GM19397 (cell line): ENCODE data around the gene SHANK1.

Experiments
- ATAC-seq: cut with Tn5 transposase; IDR thresholded peaks from one replicate; pipeline ENCODE4 v1.9.1; 2021; ENCODE audit warnings: mild to moderate bottlenecking, moderate library complexity; ENCODE audit not compliant: unreplicated experiment

The SHANK1 gene

DNA sequence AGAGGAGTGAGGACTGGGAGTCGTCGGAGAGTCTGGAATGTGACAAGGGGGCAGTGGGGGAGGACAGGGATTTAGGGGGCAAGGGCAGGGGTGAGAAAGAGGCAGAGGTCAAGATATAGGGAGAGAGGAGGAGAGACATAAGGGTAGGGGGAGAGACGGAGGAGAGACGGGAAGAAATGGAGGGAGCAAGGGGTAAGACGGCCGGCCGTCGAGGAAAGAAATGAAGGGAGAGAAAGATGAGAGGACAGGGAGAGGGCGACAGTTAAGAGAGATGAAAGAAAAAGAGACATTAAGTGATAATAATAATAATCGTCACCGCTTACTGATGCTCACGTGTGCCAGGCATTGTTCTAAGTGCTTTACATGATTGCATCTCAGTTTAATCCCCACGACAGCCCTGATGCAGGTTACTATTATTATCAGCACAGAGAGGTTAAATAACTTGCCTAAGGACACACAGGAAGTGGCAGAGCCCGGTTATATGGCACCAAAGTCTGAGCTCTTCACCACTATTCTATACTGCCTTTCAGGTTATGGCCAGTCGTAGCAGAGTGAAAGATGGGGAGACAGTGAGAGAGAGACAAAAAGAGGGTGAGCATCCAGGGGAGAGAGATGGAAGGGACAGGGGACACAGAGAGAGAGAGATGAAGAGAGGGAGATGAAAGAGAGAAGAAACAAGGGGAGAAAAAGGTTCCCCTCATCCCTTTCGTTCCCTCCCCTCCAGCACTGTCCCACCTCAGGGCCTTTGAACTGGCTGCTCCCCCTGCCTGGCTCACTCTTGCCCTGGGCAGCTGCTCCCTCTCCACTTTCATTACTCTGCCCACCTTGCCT, 56.7 kb downstream of the SHANK1 start:
- ATAC-seq = no peak

DNA sequence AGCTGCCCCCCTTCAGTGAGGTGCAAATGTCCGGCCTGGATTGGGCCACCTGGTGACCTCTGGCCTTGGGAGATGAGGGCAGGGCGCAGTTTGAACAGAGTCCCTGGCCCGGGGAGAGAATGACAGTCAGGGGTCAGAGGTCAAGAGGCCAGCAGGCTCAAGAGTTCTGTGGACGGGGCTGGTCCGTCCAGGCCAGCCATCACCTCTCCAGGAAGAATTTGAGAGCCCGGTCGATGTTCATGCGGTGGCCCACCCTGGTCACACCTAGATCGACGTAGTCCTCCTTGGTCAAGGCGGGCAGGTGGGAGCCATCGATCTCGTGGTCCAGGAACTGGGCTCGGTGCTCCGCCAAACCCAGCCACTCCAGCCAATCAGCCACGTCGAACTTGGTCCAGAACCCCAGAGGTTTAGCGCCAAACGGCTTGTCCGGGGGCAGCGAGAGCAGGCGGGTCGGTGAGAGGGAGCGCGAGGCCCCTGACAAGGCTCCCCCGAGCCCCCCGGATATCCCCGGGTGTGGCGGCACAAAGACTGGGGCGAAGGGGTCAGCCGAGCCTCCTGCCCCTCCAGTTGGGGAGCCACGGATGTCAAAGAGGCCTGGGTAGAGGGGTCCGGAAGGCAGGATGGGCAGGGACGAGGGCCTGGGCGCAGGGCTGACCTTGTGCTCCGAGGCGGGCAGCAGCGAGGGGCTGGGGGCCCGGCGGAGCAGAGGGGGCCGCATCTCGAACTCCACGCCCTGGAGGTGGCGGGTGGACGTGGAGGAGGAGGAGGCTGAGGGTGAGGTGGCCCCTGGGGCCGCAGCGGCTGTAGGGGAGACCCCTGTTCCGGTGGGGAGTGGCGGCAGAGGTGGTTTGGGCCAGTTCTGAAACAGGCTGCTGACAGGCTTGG, 57.6 kb downstream of the SHANK1 start:
- ATAC-seq = no peak

DNA sequence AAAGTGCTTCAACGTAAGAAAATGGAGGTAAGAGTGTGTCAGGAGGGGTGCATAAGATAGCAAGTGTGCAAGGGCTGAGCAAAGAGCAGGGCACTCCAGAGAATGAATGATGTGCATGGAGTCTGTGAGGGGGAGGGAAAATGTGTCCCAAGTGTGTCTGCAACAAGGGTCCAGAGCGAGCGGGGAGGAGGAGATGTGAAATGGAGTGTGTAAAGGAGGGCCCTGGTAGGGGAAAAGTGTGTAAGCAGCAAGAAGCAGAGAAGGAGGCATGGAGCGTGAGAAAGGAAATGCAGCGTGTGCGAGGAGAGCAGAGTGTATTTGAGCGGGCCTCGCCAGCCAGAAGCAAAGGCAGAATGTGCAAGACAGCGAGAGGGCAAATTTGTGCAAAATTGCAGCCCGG, 58.6 kb downstream of the SHANK1 start:
- no peak for ATAC-seq

DNA sequence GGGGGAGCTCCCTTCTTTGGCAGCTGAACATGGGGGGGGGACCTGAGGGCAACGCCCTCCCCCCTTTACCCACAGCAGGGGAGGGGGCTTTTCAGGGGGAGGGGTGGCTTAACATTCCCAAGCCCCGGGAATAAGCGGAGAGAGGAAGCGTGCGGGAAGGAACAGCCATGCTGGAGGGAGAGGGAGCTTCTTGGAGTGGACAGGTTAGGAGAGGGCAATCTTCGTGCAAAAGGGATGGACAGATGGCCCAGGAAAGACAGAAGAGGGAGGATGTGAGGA, 59.6 kb downstream of the SHANK1 start:
- no peak for ATAC-seq

DNA sequence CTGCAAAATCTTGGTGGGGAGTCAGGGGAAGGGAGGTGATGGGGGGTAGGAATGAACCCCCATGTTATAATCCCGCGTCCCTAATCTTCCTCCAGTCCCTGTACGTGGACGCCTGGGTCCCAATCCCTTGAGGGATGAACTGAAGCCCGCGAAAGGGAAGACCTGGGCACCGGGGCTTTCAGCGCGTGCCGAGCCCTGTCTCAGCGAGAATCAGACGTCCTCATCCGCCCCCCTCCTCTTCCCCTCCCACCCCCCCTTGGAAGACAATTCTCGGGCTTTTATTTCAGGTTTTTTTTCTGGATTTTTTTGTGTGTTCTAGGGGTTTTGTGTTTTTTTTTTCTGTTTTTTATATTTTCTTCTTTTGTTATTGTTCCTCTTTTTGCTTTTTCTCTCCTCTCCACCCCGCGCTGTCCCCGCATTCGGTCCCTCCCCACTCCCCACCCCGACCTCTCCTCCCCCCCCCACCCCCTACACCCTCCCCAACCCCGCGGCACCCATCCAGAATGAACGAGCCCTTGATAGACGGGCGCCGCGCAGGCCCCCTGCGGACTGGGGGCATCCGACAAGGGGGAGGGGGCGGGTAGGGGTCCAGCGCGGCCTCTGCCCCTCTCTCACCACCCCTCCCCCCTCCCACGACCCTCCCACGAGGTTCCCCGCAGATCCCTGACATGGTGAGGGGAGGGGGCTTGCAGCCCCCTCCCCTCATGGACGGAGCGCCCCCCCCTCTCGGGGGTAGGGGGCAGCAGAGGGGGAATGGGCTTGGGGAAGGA, 60.1 kb downstream of the SHANK1 start:
- ATAC-seq = no peak

DNA sequence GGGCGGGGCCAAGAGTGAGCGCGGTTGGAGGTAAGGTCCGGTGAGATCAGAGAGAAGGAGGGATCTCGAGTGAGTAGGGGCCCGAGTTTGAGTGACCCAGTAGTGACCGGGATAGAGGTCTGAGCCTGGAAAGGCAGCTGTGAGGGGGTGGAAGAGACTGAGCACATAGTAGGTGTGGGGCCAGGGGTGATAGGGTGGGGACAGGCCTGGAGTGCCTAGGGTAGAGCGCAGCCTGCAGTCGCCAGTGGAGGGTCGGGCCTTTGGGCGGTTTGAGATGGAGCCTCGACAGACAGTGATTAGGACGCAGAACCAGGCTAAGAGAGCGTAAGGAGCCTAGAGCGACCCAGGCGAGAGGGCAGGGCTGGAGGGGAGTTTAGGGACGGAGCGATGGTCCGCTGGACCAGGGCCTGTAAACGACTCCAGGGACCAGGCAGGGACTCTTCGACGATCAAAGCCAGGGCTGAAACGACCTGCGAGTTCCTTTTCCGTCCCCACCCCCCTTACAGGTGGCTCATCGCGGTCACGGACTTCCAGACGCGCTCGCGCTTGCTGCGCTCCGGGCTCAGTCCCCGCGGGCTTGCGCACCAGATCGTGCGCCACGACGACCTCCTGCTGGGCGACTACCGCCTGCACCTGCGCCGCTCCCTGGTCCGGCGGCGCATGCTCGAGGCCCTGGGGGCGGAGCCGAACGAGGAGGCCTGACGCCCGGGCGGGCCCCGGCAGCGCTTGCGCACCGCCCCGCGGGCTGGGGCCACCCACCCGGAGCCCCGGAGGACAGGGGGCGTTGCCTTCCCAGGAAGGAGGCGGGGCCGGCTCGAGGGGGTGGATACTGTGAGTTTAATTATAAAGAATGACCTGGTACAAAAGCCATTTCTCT, 60.9 kb downstream of the SHANK1 start:
- no peak for ATAC-seq

DNA sequence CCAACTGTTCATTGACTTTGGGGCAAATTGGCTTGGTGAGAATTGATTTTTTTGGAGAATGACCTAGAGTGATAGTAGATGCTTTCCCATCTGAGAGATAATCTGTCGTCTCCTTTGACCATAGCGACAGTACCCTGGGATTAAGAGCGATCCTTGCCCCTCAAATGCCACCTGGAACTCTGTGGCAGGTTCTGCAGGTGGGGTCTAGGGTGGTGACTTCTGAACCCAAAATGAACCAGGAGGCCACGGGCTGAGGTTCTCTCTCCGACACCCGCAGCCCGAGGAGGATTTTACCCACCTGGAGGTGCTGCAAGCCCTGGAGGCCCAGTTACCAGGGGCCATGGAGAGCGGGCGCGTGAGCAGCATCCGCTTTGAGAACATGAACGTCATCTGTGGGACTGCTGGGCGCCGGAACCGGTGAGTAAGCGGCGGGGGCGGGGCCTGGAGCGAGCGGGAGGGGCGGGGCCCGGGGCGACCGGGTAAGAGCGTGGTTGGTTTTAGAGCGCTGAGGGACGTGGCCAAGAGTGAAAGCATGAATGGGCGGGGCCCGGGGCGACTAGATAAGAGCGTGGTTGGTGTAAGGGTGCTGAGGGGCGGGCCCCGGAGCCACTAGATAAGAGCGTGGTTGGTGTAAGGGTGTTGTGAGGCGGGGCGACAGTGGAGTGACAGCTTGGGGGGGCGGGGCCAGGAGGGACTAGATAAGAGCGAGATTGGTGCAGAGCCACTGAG, 61.7 kb downstream of the SHANK1 start:
- no peak for ATAC-seq

DNA sequence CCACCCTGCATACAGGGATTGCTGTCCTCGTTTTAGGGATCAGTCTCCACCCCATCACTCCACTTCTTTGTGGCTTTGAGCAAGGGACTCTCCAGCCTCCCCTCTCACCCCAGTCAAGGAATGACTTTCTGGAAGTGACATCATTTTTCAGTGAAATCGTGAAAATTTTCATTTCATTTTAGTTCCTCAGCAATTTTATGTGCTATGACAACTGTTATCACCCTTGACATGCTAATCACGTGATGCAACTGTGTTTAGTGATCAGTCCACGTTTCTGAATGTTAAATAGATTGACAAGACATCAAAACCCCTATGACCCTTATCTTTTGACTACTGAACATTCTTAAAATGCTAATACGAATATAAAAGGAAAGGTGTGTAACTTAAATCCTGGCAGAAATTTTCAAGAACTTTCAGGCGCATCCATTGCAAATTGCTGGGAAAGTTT, 62.4 kb downstream of the SHANK1 start:
- ATAC-seq = no peak

DNA sequence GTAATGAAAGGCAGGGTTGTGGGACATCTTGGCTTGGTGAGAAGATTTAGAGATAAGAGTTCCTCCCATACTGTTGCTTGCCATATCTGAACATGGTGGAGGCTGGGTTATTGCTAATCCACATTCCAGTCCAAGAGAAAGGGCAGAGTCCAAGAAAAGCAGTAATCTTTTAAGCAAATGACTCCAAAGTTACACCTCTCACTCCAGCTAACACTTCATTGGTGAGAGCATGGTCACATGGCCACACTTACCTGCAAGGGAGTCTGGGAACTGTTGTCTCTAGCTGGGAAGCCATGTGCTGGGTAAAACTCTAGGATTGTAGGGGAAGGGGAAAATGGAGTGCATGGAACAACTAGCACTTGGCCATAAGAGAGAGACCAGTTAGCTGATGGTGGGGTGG, 64.7 kb downstream of the SHANK1 start:
- ATAC-seq = no peak

DNA sequence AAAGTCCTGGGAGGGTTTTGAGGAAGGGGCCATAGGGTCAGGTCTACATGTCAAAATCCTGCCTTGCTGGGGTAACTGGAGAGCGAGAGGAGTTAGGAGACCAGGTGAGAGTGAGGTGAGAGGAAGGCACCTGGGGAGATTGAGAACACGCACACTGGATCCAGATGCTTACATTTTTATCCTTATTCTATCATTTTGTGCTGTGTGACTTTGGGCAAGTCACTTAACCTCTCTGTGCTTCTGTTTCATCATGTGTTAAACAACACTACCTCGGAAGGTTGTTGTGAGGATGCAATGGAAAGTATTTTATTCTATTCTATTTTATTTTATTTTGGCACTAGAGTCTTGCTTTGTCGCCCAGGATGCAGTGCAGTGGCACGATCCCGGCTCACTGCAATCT, 66.9 kb downstream of the SHANK1 start:
- ATAC-seq = no peak

DNA sequence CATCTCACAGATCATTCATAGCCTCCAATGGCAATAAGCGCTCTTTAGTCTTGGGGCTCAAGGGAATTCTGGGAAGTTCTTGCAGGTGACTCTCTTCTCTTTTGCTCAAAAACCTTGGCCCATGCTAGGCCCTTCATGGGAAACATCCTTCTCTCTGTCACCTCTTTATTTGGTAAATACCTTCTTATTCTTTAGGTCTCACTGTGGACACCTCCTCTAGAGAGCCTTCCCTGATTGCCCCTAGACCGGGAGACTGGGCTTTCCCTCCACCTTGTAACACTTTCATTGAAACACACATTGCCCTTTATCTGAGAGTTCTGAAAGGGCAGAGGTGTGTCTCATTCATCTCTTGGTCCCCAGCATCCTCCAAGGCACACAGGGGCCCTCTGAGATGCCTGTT, 68.4 kb downstream of the SHANK1 start:
- no peak for ATAC-seq

DNA sequence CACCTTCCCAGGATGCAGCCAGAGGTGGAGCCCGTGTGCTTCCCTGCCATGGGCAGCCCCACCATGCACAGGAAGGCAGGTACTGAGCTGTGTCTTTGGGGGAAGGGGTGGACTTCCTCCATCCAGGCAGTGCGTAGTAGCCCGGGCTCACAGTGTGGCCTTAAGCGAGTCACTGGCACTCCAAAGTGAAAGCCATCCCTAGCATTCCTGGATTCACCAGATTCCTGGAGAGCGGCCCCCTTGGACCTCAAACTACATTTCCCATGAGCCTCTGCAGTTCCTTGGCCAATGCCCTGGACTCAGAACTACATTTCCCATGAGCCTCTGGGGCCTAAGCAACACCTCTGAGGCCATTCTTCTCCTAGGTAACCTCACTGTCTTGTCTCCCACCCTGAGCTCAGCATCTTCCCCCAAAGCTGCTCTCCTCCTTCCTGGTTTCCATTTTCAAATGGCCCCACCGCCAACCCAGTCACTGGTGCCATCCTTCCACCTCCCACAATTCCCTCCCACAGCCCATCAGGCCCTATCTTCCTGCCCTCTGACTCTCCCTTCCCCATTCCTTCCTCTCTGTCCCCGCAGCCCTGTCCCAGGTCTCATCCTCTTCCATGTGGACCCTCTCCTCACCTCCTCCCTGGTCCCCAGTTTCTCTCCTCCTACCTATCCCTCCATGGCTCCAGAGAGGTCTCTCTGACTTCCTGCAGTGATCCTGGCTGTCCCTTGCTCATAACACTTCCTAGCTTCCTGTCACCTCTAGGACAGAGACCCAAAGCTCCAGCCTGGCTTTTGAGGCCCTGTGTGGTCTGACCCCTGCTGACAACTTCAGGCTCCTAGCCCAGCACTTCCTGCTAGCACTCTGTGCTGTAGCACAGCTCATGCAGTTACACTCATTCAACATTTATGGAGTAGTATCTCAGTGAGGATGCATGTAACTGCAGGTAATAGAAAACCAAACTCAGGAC, 69.9 kb downstream of the SHANK1 start, which contains the start of gene C19orf81:
C19orf81 (plus strand) TSS at position 13 of the 959 bp plus-strand sequence; CDS start at position 13, 0 bp downstream.
- ATAC-seq = no peak

DNA sequence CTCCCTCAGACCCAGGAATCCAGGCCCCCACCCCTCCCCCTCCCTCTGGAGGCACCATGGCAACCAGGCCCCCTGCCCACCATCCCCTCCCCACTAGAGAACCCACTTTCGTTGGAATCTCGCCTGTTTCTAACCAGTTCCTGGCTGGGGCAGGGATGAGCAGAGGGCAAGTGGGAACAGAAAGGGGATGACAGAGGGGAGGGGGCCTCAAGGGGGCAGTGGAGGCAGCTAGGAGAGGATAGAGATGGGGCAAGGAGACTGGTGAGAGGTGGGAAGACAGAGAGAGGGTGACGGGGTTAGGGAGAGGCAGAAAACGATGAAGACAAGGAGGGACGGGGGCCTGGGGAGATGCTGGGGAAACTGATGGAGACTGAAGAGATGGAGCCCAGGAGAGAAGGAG, 70.9 kb downstream of the SHANK1 start:
- ATAC-seq = no peak

DNA sequence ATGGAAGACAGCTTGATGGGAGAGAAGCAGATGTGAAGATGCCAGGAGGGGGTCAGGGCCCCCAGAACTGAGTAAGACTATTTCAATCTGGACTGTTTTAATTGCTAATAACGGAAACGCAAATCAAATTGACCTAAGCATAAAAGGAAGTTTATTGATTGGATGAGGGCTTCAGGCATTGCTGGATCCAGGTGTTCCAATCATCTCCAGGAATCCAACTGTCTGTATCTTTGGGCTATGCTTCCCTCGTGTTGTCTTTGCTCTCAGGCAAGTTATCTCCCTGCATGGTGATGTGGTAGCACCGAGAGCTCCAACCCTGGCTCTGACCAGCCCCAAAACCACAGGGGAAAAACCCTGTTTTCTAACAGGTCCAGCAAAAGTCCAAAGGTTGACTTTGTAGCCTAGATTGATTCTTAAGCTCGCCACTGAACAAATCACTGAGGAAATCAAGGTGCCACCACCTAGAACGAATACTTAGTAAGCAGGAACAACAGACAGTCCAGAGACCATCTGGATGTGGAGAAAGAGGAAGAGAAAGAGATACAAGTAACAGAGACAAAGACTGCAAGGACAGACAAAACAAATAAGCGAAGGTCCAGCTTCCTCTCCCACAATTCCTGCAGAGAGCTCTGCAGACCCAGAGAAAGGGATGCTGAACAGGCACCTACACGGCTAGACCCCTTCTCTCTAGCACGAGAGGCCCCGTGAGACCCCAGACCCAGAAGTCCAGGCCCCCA, 71.6 kb downstream of the SHANK1 start:
- ATAC-seq = no peak

DNA sequence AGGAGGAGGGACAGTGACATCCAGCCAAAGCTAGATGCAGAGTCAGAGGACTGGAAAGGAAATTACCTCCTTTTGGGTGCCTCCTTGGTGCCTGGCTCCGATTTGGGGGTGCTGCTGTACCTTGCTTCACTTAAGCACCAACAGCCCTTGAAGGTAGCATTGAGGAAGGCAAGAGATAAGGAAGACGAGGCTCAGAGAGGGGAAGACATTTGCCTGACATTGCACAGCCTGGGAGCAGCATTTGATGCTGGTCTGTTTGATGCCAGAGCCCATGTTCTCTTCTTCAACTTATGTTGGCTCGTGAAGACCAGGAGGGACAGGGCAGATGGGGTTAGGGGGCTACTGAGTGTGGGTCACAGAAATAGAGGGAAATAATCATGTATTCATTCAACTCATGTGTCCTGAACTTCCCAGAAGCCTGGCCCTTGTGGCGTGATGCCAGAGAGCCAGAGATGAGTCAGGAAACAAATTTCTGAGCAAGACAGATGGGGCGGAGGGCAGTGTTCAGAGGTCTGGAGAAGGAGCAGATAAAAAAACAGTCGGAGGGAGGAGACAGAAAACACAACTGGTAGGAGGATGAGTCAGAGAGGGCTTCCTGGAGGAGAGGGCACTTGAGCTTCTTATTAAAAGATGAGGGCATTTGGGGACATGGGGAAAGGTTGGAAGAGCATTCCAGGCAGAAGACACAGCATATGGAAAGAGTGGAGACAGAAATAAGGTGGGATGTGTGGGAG, 73.4 kb downstream of the SHANK1 start:
- ATAC-seq = no peak

DNA sequence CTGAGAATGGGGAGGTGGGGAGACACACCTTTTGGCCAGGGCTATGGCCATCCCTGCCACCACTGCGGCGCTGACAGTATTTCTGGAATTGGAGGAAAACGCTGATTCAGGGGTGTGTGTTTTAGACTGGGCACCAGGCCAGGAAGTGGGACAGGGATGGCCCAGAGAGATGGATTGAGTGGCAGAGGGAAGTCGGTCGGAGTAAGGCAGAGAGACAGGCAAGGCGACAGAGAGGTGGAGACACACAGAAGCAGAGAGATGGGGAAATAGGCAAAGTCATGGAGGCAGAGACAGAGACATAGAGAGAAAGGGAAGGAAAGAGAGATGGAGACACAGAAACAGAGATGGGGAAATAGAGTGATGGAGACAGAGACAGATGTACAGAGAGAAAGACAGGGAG, 74.5 kb downstream of the SHANK1 start:
- ATAC-seq = no peak

DNA sequence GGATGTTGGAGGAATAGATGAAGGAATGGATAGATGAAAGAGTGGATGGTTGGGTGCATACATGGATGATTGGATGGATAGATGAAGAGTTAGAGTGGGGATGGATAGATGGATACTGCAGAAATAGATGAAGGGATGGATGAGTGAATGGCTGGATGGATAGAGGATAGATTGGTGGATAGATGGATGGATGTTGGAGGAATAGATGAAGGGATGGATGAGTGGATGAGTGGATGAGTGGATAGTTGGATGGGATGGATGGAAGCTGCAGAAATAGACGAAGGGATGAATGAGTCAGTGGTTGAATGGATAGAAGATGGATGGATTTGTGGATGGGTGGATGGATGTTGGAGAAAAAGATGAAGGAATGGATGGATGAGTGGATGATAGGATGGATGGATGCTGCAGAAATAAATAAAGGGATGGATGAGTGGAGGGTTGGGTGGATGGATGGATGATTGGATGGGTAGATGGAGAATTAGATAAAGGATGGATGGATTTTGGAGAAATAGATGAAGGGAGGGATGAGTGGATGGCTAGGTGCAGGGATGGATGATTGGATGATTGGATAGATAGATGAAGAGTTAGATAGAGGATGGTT, 75.2 kb downstream of the SHANK1 start:
- ATAC-seq = no peak
